ELF-1 (cell line): ENCODE data around the gene GNPDA1.

Experiments used
- DNase-seq: peaks from one replicate; pipeline ENCODE4 v3.0.0-alpha.2; 2016; ENCODE audit warnings: low read depth, low spot score

GNPDA1 gene

DNA sequence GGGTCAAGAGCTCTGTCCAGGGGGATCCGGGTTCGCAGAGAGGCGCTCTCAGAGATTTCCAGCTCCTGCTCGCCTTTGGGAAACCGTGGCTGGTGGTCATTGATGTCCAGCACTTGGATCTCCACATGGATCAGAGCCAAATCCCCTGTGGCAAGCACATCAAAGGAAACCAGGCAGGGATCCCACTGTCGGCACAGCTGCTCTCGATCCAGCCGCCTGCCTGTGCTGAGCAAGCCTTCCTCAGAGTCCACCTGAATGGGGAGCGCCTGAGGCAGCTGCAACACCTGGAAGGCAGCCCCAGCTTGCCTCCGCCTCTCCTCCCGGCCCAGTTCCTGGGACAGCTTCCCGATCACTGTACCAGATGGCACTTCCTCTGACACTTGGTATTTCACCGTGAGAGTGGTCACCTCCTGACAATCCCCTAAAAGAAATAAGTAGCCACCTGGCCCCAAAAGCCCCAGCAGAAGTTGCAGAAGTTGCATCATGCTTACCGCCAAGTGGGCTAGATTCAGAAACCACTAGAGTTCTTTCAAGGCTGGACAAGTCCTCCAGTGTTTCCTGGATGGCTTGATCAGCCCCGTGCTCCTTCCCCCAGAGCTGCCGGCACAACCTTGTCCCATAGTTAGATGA is 55.3 kb downstream of the GNPDA1 start:
- peak; percentile 34 for DNase-seq

DNA sequence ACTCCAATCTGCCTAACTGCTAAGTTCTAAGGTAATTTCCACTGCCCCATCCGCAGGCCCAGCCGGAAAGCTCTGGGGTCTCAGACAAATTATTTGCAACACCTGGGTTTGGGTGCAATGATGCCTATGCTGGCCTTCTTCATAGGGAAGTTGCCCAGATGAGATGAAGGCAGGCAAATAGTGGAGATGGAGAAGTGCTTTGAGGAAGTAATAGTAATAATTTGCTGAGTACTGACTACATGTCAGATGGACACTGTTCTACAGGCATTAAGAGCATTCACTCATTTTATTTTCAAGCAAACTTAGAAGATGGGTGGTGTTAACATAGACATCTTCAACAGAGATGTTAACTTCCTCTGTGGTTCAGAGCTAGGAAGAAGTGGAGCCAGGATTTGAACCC is 58.6 kb downstream of the GNPDA1 start:
- no peak for DNase-seq

DNA sequence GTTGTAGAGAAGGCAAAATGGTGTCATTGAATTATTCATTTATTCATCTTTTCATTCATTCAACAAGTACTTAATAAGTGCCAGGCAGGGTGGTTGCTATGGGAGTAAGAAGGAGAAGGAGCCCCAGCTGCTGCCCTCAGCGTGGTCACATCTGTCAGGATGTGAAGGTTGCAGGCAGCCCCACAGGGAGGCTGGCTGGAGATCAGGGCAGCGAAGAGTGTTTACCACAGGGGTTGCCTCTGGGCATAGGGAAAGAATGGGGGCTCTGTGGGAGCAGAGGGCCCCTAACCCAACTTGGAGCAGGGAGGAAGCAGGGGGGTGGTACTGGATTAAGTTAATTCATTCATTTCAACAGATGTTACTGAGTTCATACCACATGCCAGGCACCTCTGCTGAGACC is 60.8 kb downstream of the GNPDA1 start:
- no peak for DNase-seq

GRCh38 chr5:141951332-141951781 is 61.5 kb downstream of the GNPDA1 start:
- DNase-seq = peak; percentile 72
